H1 (cell line): Measurements from ENCODE around the gene RAET1E. TPM values are rescaled to one million over a fixed set of nuclear protein-coding genes. Genes with fewer than 3 reads are reported as not detected.

Experiments
- CTCF ChIA-PET: fragments of 300-600 bp; sonication (Branson Sonifier 250); formaldehyde crosslinking; loops from one replicate; lab custom pipeline; 2021; ENCODE audit not compliant: partially characterized antibody; lab: Charles Lee
- POLR2A ChIA-PET: fragments of 300-600 bp; sonication (Branson Sonifier 250); formaldehyde crosslinking; loops from one replicate; lab custom pipeline; 2021; ENCODE audit warnings: inconsistent platforms; ENCODE audit not compliant: partially characterized antibody; lab: Charles Lee
- DNase-seq, 2 experiments: peaks; one replicate each; pipeline versions ENCODE4 v3.0.0 to v3.0.0-alpha.2; 2010 to 2022; ENCODE audit warnings: low spot score in 2 of 2, low read depth in 1 of 2, mixed read lengths in 1 of 2
- FAIRE-seq: peaks from 2 replicates; lab custom pipeline; 2011; peaks lifted over from hg19 to GRCh38; lab: Jason Lieb, UNC
- H2AFZ ChIP-seq: 2 replicates; pipeline ENCODE4 v1.8.1; 2012; ENCODE audit warnings: low read length, inconsistent platforms
- H2AK5ac ChIP-seq: 2 replicates; pipeline ENCODE4 v1.6.1; 2013; ENCODE audit warnings: low read depth, low read length
- H2BK120ac ChIP-seq: replicated peaks from 2 replicates; pipeline ENCODE3; 2013; ENCODE audit warnings: low read depth, low read length, inconsistent platforms
- H2BK12ac ChIP-seq: 2 replicates; pipeline ENCODE4 v1.6.1; 2013; ENCODE audit warnings: low read depth, low read length
- H2BK15ac ChIP-seq: 2 replicates; pipeline ENCODE4 v1.6.1; 2013; ENCODE audit warnings: low read length
- H2BK20ac ChIP-seq: 2 replicates; pipeline ENCODE4 v1.6.1; 2013; ENCODE audit warnings: low read length
- H2BK5ac ChIP-seq: 2 replicates; pipeline ENCODE4 v1.6.1; 2013; ENCODE audit warnings: low read depth, low read length
- H3K14ac ChIP-seq: 2 replicates; pipeline ENCODE4 v1.6.1; 2013; ENCODE audit warnings: inconsistent platforms; ENCODE audit not compliant: insufficient read length
- H3K18ac ChIP-seq: 2 replicates; pipeline ENCODE4 v1.6.1; 2013; ENCODE audit warnings: low read length; ENCODE audit errors: extremely low read depth
- H3K23ac ChIP-seq: 2 replicates; pipeline ENCODE4 v1.6.1; 2013; ENCODE audit warnings: inconsistent platforms; ENCODE audit not compliant: insufficient read length
- H3K23me2 ChIP-seq: 2 replicates; pipeline ENCODE4 v1.6.1; 2013; ENCODE audit warnings: low read depth, low read length
- H3K27ac ChIP-seq: 2 replicates; pipeline ENCODE4 v1.6.1; 2011; ENCODE audit warnings: low read depth, low read length, inconsistent platforms
- H3K27me3 ChIP-seq, 4 experiments: replicated peaks in 1 of 4; 1 replicate in 1 of 4; 2 replicates in 3 of 4; pipeline versions ENCODE4 v1.6.1 to v1.8.1; 2011 to 2013; ENCODE audit warnings: low read length in 3 of 4, mild to moderate bottlenecking in 3 of 4, inconsistent platforms in 2 of 4, mixed read lengths in 2 of 4, moderate library complexity in 1 of 4; ENCODE audit not compliant: control insufficient read depth in 3 of 4, insufficient read depth in 3 of 4; ENCODE audit errors: extremely low read depth in 1 of 4
- H3K36me3 ChIP-seq, 4 experiments: 2 replicates each; pipeline versions ENCODE4 v1.6.1 to v1.8.1; 2011 to 2013; ENCODE audit warnings: mild to moderate bottlenecking in 4 of 4, low read length in 3 of 4, moderate library complexity in 2 of 4, control low read depth in 1 of 4, inconsistent platforms in 1 of 4; ENCODE audit not compliant: insufficient read depth in 4 of 4, control insufficient read depth in 2 of 4
- H3K4ac ChIP-seq: replicated peaks from 2 replicates; pipeline ENCODE3; 2013; ENCODE audit warnings: low read length, low read depth, mixed read lengths, inconsistent platforms; ENCODE audit not compliant: insufficient read length
- H3K4me1 ChIP-seq, 4 experiments: replicated peaks in 1 of 4; 1 replicate in 1 of 4; 2 replicates in 3 of 4; pipeline versions ENCODE4 v1.6.1 to v1.8.1; 2011 to 2013; ENCODE audit warnings: low read length in 3 of 4, inconsistent platforms in 2 of 4, mixed read lengths in 1 of 4; ENCODE audit not compliant: insufficient read depth in 4 of 4, control insufficient read depth in 3 of 4
- H3K4me2 ChIP-seq, 2 experiments: 2 replicates each; pipeline versions ENCODE4 v1.6.1 to v1.8.1; 2011 to 2013; ENCODE audit warnings: low read depth in 2 of 2, low read length in 2 of 2, control low read depth in 1 of 2, inconsistent platforms in 1 of 2, mild to moderate bottlenecking in 1 of 2; ENCODE audit not compliant: insufficient read depth in 1 of 2
- H3K4me3 ChIP-seq, 4 experiments: fragments of 200-600, 300-600 bp in 1 of 4; sonication (generic), shearing (Covaris generic), sonication (Bioruptor Twin) in 1 of 4; 2 replicates each; pipeline versions ENCODE4 v1.5.1 to v1.8.1; 2011 to 2016; ENCODE audit warnings: low read length in 4 of 4, low read depth in 3 of 4, control low read depth in 2 of 4, inconsistent platforms in 2 of 4, mild to moderate bottlenecking in 2 of 4, mixed read lengths in 1 of 4, moderate library complexity in 1 of 4; ENCODE audit not compliant: insufficient read depth in 2 of 4; ENCODE audit errors: extremely low read depth in 1 of 4
- H3K56ac ChIP-seq: replicated peaks from 2 replicates; pipeline ENCODE3; 2013; ENCODE audit warnings: low read depth, mild to moderate bottlenecking, mixed read lengths, low read length, inconsistent platforms; ENCODE audit not compliant: insufficient read length
- H3K79me1 ChIP-seq: 2 replicates; pipeline ENCODE4 v1.6.1; 2013; ENCODE audit warnings: low read depth, low read length, control low read depth
- H3K79me2 ChIP-seq, 2 experiments: 2 replicates each; pipeline versions ENCODE4 v1.6.1 to v1.8.1; 2012 to 2013; ENCODE audit warnings: low read length in 2 of 2, mild to moderate bottlenecking in 2 of 2, inconsistent platforms in 1 of 2; ENCODE audit not compliant: insufficient read depth in 2 of 2, control insufficient read depth in 1 of 2
- H3K9ac ChIP-seq, 4 experiments: replicated peaks in 1 of 4; 1 replicate in 1 of 4; 2 replicates in 3 of 4; pipeline versions ENCODE4 v1.6.1 to v1.8.1; 2011 to 2013; ENCODE audit warnings: low read depth in 3 of 4, low read length in 3 of 4, control low read depth in 2 of 4, mild to moderate bottlenecking in 2 of 4, moderate library complexity in 2 of 4, inconsistent platforms in 1 of 4; ENCODE audit errors: extremely low read depth in 1 of 4
- H3K9me3 ChIP-seq, 2 experiments: 2 replicates each; pipeline versions ENCODE4 v1.6.1 to v1.8.1; 2012 to 2013; ENCODE audit warnings: mild to moderate bottlenecking in 2 of 2, moderate library complexity in 2 of 2, control low read depth in 1 of 2, inconsistent platforms in 1 of 2, low read depth in 1 of 2, low read length in 1 of 2, mixed read lengths in 1 of 2; ENCODE audit not compliant: insufficient read depth in 2 of 2
- H4K20me1 ChIP-seq, 2 experiments: replicated peaks in 1 of 2; 2 replicates each; pipeline versions ENCODE3 to v1.8.1; 2011 to 2013; ENCODE audit warnings: inconsistent platforms in 2 of 2, low read length in 2 of 2, mild to moderate bottlenecking in 1 of 2; ENCODE audit not compliant: insufficient read depth in 2 of 2, control insufficient read depth in 1 of 2
- H4K5ac ChIP-seq: 2 replicates; pipeline ENCODE4 v1.6.1; 2013; ENCODE audit warnings: low read length, low read depth, mixed read lengths, inconsistent platforms; ENCODE audit not compliant: insufficient read length
- H4K8ac ChIP-seq: 2 replicates; pipeline ENCODE4 v1.8.0; 2013; ENCODE audit warnings: mild to moderate bottlenecking, moderate library complexity, low read length, inconsistent platforms; ENCODE audit not compliant: insufficient read depth; ENCODE audit errors: extremely low read depth
- H4K91ac ChIP-seq: replicated peaks from 2 replicates; pipeline ENCODE3; 2013; ENCODE audit warnings: low read length, mixed read lengths, inconsistent platforms; ENCODE audit not compliant: insufficient read length
- SP1 ChIP-seq: IDR thresholded peaks from 2 replicates; pipeline ENCODE4 v1.6.1; 2011; ENCODE audit warnings: low read depth, low read length
- SUZ12 ChIP-seq: fragments of 200-600 bp; sonication (generic); IDR thresholded peaks from 2 replicates; pipeline ENCODE4 v1.6.1; 2012; ENCODE audit warnings: mild to moderate bottlenecking, inconsistent platforms, low read length, moderate library complexity, mixed read lengths
- WGBS, 2 experiments: shearing (Covaris generic) in 1 of 2; methylation state at CpG; one replicate each; pipeline versions ENCODE4 v1.1.6 to v1.1.7; 2013 to 2015; ENCODE audit warnings: low lambda C conversion rate in 2 of 2, mixed read lengths in 2 of 2, inconsistent platforms in 1 of 2, low coverage in 1 of 2, missing lambda C conversion rate in 1 of 2; ENCODE audit not compliant: insufficient replicate concordance in 2 of 2, insufficient coverage in 1 of 2, insufficient read length in 1 of 2; ENCODE audit errors: extremely low coverage in 1 of 2, missing lambda C conversion rate in 1 of 2; 5-methylcytosine and 5-hydroxymethylcytosine counted together
- polyA plus RNA-seq, 7 experiments: library from polyadenylated mRNA; depleted of rRNA in 3 of 7; stranded (reverse) in 5 of 7; unstranded in 2 of 7; fragments of >200 nt in 5 of 7; fragments of 200-250 nt in 2 of 7; gene quantifications; 1 replicate in 5 of 7; 2 replicates in 1 of 7; 4 replicates in 1 of 7; pipeline versions ENCODE4 v1.2.1 to v1.2.3, GENCODE V29; 2011 to 2013; ENCODE audit warnings: missing spikeins in 2 of 7, mixed read lengths in 2 of 7
- total RNA-seq: library from RNA; stranded (reverse); fragmentation: NEBNext Ultra II Directional; extraction: Animal tissue kit (Norgen Biotek cat#: 25700); gene quantifications from 2 replicates; pipeline ENCODE4 v1.2.1, GENCODE V29; 2021

The RAET1E gene
- total and polyA plus RNA-seq, 2 of the 8 experiments (the other 6 are each of a cell fraction or from before 2014, with no cell fraction given), result not detected

DNA sequence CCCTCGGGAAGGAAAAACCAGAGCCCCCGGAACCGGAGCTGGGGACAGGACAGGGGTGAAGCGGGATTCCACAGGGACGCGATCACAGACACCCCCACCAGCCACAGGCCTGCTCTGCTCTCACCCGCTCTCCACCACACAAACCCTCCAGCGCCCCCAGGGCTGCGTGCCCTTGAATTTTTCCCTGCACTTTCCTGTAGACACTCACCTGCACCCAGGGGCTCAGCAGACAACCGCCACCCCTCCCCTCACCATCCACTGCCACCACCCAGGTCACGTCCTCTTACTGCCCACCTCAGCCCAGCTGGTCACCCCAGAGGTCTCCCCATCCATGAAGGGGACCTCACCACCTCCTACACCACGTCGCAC, 44.5 kb upstream of the RAET1E start:
- peaks cover 0 to 4% (median 0%) of the 10 kb centered on the region in 4 experiments; a peak in 1 of 8 replicates for H3K36me3 ChIP-seq
- H3K18ac ChIP-seq, result no peak overlapping the region; the same call in 1 of the 2 replicates
- peak overlapping the region in 1 of 4 experiments; percentile 69; a peak in 3 of 8 replicates for H3K4me3 ChIP-seq
- FAIRE-seq, result no peak
- H3K9me3 ChIP-seq, result no peaks in the 10 kb centered on the region
- H2AK5ac ChIP-seq, result no peak overlapping the region
- no peak overlapping the region for H4K8ac ChIP-seq
- H3K56ac ChIP-seq, result no peak overlapping the region
- CTCF ChIA-PET, result interaction anchor here (0.6 to 0.7 kb wide), 3 partner anchors 32 to 577 kb away, joined by 3 read pairs; no protein-coding TSS in a partner anchor
- peaks cover 13% of the 10 kb centered on the region; the same call in 1 of the 2 replicates for H3K23me2 ChIP-seq
- TF ChIP-seq SP1 (no peak), SUZ12 (peak; percentile 7; the same call in 1 of the 2 replicates)
- H3K27me3 ChIP-seq, result peaks cover 53 to 74% (median 65%) of the 10 kb centered on the region in 4 experiments
- H3K79me1 ChIP-seq, result no peaks in the 10 kb centered on the region
- WGBS, 2 experiments, result 10% methylated on average over 12 of the region's 13 CpGs; no CpG with 5 or more reads in 1 of the 2 experiments
- no peak overlapping the region for H3K9ac ChIP-seq
- peaks cover 0 to 6% (median 3%) of the 10 kb centered on the region in 4 experiments; a peak in 5 of 7 replicates for H3K4me1 ChIP-seq
- no peak overlapping the region for H3K4ac ChIP-seq
- H4K20me1 ChIP-seq, result peaks cover 6 to 9% of the 10 kb centered on the region in 2 experiments
- no peaks in the 10 kb centered on the region for H3K79me2 ChIP-seq
- no peak overlapping the region for H2BK12ac ChIP-seq
- no peak overlapping the region for H3K14ac ChIP-seq
- no peak overlapping the region for H3K23ac ChIP-seq
- DNase-seq, result no peak
- no peak overlapping the region for H2BK5ac ChIP-seq
- POLR2A ChIA-PET, result no interaction called here
- no peak overlapping the region for H4K91ac ChIP-seq
- peak overlapping the region; percentile 70 to 93 for H3K4me2 ChIP-seq
- no peak overlapping the region for H3K27ac ChIP-seq
- no peak overlapping the region for H2AFZ ChIP-seq
- H2BK15ac ChIP-seq, result no peak overlapping the region
- H2BK120ac ChIP-seq, result no peak overlapping the region
- H4K5ac ChIP-seq, result no peak overlapping the region
- H2BK20ac ChIP-seq, result no peak overlapping the region
